ENCODE results near the gene OGFOD3.

Gene OGFOD3

GRCh38 chr17:82440991-82441627 lies 22.7 kb upstream of the OGFOD3 start:
- H3K4me3 ChIP-seq (ENCODE audit: low read length) = no peak overlapping the region
- no peak for DNase-seq (ENCODE audit: low read depth)
- no peak for TF ChIP-seq CTCF (IDR thresholded peaks at IDR 0.05; ENCODE audit: insufficient read depth, low read depth, low read length, missing control alignments)

- DNase-seq (ENCODE audit: low read depth) = no peak
- TF ChIP-seq CTCF (IDR thresholded peaks at IDR 0.05; ENCODE audit: insufficient read depth, low read depth, low read length, missing control alignments) = no peak
Observed at GRCh38 chr17:82440469-82440981, 22.1 kb upstream of the OGFOD3 start.

GRCh38 chr17:82439829-82440365 lies 21.5 kb upstream of the OGFOD3 start:
- TF ChIP-seq CTCF (IDR thresholded peaks at IDR 0.05; ENCODE audit: insufficient read depth, low read depth, low read length, missing control alignments) = no peak
- no peak overlapping the region for H3K4me3 ChIP-seq (ENCODE audit: low read length)
- DNase-seq (ENCODE audit: low read depth) = no peak

More at GRCh38 chr17:82440469-82440981, 22.1 kb upstream of the OGFOD3 start:
- no peak overlapping the region for H3K4me3 ChIP-seq (ENCODE audit: low read length)

GRCh38 chr17:82439194-82439828 lies 20.9 kb upstream of the OGFOD3 start:
- no peak for TF ChIP-seq CTCF (IDR thresholded peaks at IDR 0.05; ENCODE audit: insufficient read depth, low read depth, low read length, missing control alignments)
- DNase-seq (ENCODE audit: low read depth) = no peak
- no peak overlapping the region for H3K4me3 ChIP-seq (ENCODE audit: low read length)

GRCh38 chr17:82438401-82439193 lies 20.2 kb upstream of the OGFOD3 start:
- H3K4me3 ChIP-seq (ENCODE audit: low read length) = no peak overlapping the region
- DNase-seq (ENCODE audit: low read depth) = no peak
- TF ChIP-seq CTCF (IDR thresholded peaks at IDR 0.05; ENCODE audit: insufficient read depth, low read depth, low read length, missing control alignments) = no peak

GRCh38 chr17:82437325-82437668 lies 18.9 kb upstream of the OGFOD3 start:
- no peak overlapping the region for H3K4me3 ChIP-seq (ENCODE audit: low read length)
- no peak for TF ChIP-seq CTCF (IDR thresholded peaks at IDR 0.05; ENCODE audit: insufficient read depth, low read depth, low read length, missing control alignments)
- no peak for DNase-seq (ENCODE audit: low read depth)
